ENCODE measurements around the gene FAR2. TPM values are rescaled to one million over a fixed set of nuclear protein-coding genes. Genes with fewer than 3 reads are reported as not detected.

The FAR2 gene
- total and polyA plus RNA-seq, 8 donors: 1.7 to 96.7 (median 3.3) TPM; not detected in 1

- TF ChIP-seq CTCF (IDR thresholded peaks at IDR 0.05) (no peak), POLR2A (IDR thresholded peaks at IDR 0.05) (no peak), POLR2AphosphoS5 (IDR thresholded peaks at IDR 0.05) (no peak), EP300 (IDR thresholded peaks at IDR 0.05) (no peak)
- Histone ChIP-seq H3K9me3 (no peaks in the 10 kb centered on the region), H3K36me3 (no peaks in the 10 kb centered on the region), H3K27ac (no peak overlapping the region), H3K4me1 (no peaks in the 10 kb centered on the region), H3K4me3 (no peak overlapping the region), H3K27me3 (no peaks in the 10 kb centered on the region)
- 80 to 84% (median 82%) methylated on average over 3 of the region's 3 CpGs for WGBS, 5 donors
- intact Hi-C loops (cut with DNase I; ENCODE audit: low total_unique reads): no loop called here
- no peak for DNase-seq
These were observed 80.9 kb downstream of the FAR2 start for GRCh38 chr12:29229937-29230336.

GRCh38 chr12:29230800-29231560, 81.9 kb downstream of the FAR2 start:
- WGBS, 5 donors: 48 to 80% (median 60%) methylated on average over 2 of the region's 2 CpGs
- H3K36me3 ChIP-seq: no peaks in the 10 kb centered on the region
- H3K9me3 ChIP-seq: no peaks in the 10 kb centered on the region
- H3K27ac ChIP-seq: no peak overlapping the region
- H3K4me1 ChIP-seq: no peaks in the 10 kb centered on the region
- no peak for TF ChIP-seq CTCF (IDR thresholded peaks at IDR 0.05)
- TF ChIP-seq POLR2A (IDR thresholded peaks at IDR 0.05): no peak
- no peak for TF ChIP-seq EP300 (IDR thresholded peaks at IDR 0.05)
- no peak for TF ChIP-seq POLR2AphosphoS5 (IDR thresholded peaks at IDR 0.05)
- H3K27me3 ChIP-seq: no peaks in the 10 kb centered on the region
- no peak overlapping the region for H3K4me3 ChIP-seq
- DNase-seq: no peak
- intact Hi-C loops (cut with DNase I; ENCODE audit: low total_unique reads): no loop called here

GRCh38 chr12:29232086-29232485, 83.0 kb downstream of the FAR2 start:
- Histone ChIP-seq H3K4me1 (no peaks in the 10 kb centered on the region), H3K4me3 (no peak overlapping the region), H3K27me3 (no peaks in the 10 kb centered on the region), H3K27ac (no peak overlapping the region), H3K9me3 (no peaks in the 10 kb centered on the region), H3K36me3 (no peaks in the 10 kb centered on the region)
- intact Hi-C loops (cut with DNase I; ENCODE audit: low total_unique reads): no loop called here
- TF ChIP-seq EP300 (IDR thresholded peaks at IDR 0.05) (no peak), POLR2AphosphoS5 (IDR thresholded peaks at IDR 0.05) (no peak), POLR2A (IDR thresholded peaks at IDR 0.05) (no peak), CTCF (IDR thresholded peaks at IDR 0.05) (no peak)
- DNase-seq: no peak
- 82 to 92% (median 91%) methylated on average over 3 of the region's 3 CpGs for WGBS, 5 donors

- H3K27ac ChIP-seq: no peak overlapping the region
- intact Hi-C loops (cut with DNase I; ENCODE audit: low total_unique reads): no loop called here
- WGBS, 5 donors: 82 to 90% (median 85%) methylated on average over 2 of the region's 2 CpGs
- no peak for DNase-seq
- H3K36me3 ChIP-seq: no peaks in the 10 kb centered on the region
- no peak overlapping the region for H3K4me3 ChIP-seq
- no peaks in the 10 kb centered on the region for H3K27me3 ChIP-seq
- no peaks in the 10 kb centered on the region for H3K9me3 ChIP-seq
- no peaks in the 10 kb centered on the region for H3K4me1 ChIP-seq
- TF ChIP-seq CTCF (IDR thresholded peaks at IDR 0.05): no peak
- no peak for TF ChIP-seq EP300 (IDR thresholded peaks at IDR 0.05)
- no peak for TF ChIP-seq POLR2AphosphoS5 (IDR thresholded peaks at IDR 0.05)
- no peak for TF ChIP-seq POLR2A (IDR thresholded peaks at IDR 0.05)
These were observed 85.5 kb downstream of the FAR2 start for GRCh38 chr12:29234552-29234951.
